GM19372 (cell line): ENCODE results near the gene KREMEN1.
A peak's percentile ranks its signal among the peaks of the same experiment; 100 is the strongest.

ENCODE experiments used
- ATAC-seq: cut with Tn5 transposase; IDR thresholded peaks from one replicate; pipeline ENCODE4 v1.9.1; 2021; ENCODE audit warnings: mild to moderate bottlenecking, low read depth, moderate library complexity; ENCODE audit not compliant: unreplicated experiment

KREMEN1 gene

DNA sequence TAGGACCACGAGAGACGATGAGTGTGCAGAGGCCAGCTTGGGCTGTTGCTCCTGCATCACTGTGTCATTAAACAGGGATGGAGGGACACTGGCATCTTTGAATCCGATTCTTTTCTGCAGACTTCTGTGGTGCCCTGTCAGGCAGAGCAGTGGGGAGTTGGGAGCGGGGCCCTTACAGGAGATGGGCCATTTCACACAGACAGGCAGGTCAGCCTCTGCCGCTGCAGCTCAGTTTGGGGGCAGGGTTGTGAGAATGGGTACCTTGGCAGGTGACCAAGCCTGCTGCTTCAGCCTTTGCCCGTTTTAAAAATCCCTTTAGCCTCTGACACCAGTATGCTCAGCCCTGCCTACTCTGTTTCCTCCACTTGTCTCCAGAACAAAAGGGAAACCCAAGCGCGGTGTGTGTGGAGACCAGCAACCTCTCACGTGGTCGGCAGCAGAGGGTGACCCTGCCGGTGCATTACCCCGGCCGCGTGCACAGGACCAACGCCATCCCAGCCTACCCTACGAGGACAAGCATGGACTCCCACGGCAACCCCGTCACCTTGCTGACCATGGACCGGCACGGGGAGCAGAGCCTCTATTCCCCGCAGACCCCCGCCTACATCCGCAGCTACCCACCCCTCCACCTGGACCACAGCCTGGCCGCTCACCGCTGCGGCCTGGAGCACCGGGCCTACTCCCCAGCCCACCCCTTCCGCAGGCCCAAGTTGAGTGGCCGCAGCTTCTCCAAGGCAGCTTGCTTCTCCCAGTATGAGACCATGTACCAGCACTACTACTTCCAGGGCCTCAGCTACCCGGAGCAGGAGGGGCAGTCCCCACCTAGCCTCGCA, 23.8 kb upstream of the KREMEN1 start:
- ATAC-seq, result no peak

DNA sequence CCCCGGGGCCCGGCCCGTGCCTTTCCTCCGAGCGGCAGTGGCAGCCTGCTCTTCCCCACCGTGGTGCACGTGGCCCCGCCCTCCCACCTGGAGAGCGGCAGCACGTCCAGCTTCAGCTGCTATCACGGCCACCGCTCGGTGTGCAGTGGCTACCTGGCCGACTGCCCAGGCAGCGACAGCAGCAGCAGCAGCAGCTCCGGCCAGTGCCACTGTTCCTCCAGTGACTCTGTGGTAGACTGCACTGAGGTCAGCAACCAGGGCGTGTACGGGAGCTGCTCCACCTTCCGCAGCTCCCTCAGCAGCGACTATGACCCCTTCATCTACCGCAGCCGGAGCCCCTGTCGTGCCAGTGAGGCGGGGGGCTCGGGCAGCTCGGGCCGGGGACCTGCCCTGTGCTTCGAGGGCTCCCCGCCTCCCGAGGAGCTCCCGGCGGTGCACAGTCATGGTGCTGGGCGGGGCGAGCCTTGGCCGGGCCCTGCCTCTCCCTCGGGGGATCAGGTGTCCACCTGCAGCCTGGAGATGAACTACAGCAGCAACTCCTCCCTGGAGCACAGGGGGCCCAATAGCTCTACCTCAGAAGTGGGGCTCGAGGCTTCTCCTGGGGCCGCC, 23.1 kb upstream of the KREMEN1 start:
- no peak for ATAC-seq

GRCh38 chr22:29050457-29050856, 22.4 kb upstream of the KREMEN1 start:
- no peak for ATAC-seq

- no peak for ATAC-seq
Observed at GRCh38 chr22:29053048-29053702, 19.7 kb upstream of the KREMEN1 start.

DNA sequence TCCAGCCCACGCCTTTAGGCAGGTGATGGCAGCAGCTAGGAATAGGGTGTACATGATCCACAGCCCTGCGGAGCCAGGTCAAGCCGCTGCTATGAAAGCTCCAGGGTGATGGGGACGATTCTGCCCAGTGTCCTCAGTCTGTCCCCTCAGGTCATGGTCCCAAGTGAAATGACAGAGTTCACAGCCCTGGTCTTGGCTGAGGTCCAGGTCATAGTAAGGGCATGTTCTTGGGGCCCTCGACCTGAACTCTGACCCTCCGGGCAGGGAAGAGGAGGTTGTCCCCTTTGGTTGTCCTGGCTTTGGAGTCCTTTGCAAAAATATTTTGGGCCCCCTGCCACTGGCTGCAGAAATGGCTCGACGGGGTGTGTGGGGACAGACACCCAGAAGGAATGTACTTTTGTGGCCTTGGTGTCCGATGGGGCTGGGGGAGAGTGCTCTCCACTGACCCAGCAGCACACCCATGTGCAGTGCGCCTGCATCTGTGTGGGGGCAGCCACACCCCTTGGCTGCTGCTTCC, 18.5 kb upstream of the KREMEN1 start:
- ATAC-seq, result no peak

- no peak for ATAC-seq
Observed at GRCh38 chr22:29055192-29055830, 17.5 kb upstream of the KREMEN1 start.

GRCh38 chr22:29056472-29056871, 16.4 kb upstream of the KREMEN1 start:
- ATAC-seq, result no peak

GRCh38 chr22:29060251-29060869, 12.5 kb upstream of the KREMEN1 start:
- ATAC-seq, result no peak

- no peak for ATAC-seq
Observed at GRCh38 chr22:29060931-29061330, 11.9 kb upstream of the KREMEN1 start.

DNA sequence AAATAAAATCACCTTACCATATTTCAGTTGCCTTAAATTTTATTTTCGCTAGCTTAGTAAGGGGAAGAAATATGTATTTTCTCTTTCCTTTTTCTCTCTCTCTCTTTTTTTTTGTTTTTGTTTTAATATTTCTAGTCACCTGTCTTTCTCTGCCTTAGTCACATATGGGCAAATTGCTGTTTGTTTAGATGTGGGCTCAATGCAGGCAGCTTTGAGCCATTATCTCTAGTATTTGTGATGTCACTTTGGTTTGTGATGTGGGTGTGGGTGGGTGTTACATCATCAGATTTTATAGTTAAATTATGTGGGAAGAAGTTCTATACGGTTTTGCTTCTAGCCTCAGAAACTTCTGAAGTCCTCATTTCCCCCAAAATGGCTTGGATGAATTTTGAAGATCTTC, 11.1 kb upstream of the KREMEN1 start, which contains the start of gene C22orf31:
C22orf31 (minus strand) TSS at position 59 of the 400 bp plus-strand sequence; CDS start at position 20, 39 bp downstream.
- ATAC-seq, result no peak

GRCh38 chr22:29062286-29062821, 10.5 kb upstream of the KREMEN1 start:
- ATAC-seq, result no peak

- ATAC-seq, result no peak
Observed at GRCh38 chr22:29065468-29066190, 7.2 kb upstream of the KREMEN1 start.

DNA sequence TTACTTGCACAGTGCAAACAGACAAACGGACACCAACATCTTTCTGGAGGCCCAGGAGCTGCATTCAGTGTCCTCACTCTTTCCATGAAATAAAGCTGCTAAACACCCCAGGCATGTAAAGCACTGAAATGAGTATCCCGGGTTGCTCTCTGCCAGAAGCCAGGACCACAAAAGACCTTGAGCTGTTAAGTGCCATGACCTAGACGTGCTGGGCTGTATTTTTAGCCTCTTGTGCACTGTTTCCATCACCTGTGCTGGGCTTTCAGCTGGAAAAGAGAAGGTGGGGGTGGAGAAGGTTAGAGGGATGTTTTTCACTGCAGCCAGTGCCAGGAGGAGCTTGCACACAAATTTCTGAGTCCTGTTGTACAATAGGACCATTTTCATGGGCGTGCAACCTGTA, 3.4 kb upstream of the KREMEN1 start:
- no peak for ATAC-seq

DNA sequence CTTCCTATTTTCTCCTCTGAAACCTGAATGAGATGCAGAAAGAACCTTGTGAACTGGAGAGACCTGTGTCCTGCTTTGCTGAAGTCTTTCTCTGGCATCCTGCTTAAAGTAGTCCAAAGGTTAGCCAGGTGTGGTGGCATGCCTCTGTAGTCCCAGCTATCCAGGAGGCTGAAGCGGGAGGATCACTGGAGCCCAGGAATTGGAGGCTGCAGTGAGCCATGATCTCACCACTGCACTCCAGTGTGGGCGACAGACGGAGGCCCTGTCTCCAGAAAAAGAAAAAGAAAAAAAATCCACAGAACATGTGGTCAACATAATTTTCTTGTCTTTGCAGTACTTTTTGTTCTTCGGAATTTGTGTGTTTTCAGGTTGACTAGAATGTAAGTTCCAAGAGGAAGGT, 2.3 kb upstream of the KREMEN1 start:
- no peak for ATAC-seq

- ATAC-seq, result no peak
Observed at GRCh38 chr22:29071261-29072045, 1.4 kb upstream of the KREMEN1 start.

DNA sequence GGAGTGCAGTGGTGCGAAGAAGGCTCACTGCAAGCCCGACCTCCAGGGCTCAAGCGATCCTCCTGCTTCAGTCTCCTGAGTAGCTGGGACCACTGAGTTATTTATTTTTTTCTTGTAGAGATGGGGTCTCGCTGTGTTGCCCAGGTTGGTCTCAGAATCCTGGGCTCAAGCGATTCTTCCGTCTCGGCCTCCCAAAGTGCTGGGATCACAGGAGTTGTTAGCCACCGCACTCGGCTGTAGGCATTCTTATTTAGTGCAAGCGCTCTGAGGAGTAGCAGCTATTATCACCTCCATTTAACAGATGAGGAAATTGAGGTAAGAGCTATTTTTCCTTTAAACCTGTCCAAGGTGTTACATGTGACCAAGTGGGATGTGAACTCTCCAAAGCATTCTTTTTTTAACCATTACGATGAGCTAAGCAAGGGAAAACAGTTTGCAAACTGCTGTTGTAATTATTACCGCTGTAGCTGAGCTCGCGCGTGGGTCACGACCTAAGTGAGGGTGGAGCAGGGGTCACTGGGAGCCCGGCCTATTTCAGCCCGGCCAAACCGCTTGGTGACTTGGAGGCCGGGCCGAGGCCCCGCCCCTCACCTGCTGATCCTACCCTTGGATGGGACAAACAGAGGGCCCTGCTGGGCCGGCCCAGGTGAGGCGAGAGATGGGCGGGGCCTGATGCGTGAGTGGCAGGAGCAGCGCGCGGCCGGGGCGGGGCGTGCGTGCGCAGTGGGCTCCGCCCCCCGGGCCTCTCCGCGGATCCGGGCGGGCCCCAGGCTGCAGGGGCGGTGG, 449 bp upstream of the KREMEN1 start:
- ATAC-seq, result peak; percentile 82

DNA sequence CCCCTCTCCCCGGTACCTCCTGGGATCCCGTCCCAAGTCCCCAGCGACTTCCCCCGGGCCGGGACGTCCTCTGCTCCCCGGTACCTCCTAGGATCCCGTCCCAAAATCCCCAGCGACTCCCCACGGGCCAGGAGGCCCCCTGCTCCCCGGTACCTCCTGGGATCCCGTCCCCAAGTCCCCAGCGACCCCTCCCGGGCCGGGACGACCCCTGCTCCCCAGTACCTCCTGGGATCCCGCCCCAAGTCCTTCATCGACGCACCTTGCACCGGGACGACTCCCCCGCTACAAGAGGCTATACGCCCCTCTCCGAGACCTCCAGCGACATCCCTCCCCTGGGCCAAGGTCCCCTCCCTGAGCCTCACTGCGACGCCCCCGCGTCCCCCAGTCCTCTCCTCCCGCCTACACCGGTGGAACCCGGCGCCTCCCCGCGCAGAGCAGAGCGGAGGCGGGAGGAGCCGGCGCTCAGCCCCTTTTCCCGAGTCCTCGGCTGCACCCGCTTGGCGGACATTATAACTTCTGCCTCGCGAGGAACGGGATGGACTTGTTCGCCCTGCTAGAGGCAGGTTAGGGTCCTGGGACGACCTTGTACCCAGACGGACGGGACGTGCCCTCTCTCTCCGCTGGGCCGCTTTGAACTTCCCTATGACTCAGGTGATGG, 912 bp downstream of the KREMEN1 start:
- ATAC-seq, result no peak
